Liver (tissue), 9 donors: ENCODE results near the gene ABCC3. TPM values are rescaled to one million over a fixed set of nuclear protein-coding genes. Genes with fewer than 3 reads are reported as not detected.

Source experiments
- DNase-seq: peaks from one replicate; pipeline ENCODE4 v3.0.0-alpha.2; 2017; ENCODE audit warnings: low spot score
- H3K27ac ChIP-seq, 2 donors: one replicate each; pipeline ENCODE4 v1.7.0; 2013; ENCODE audit warnings: inconsistent platforms in 2 of 2, low read length in 2 of 2, control low read depth in 1 of 2, low read depth in 1 of 2, mild to moderate bottlenecking in 1 of 2
- H3K27me3 ChIP-seq, 4 donors: one replicate each; pipeline versions ENCODE4 v1.6.1 to v1.7.0; 2013; ENCODE audit warnings: low read length in 3 of 4, inconsistent platforms in 1 of 4, mild to moderate bottlenecking in 1 of 4, moderate library complexity in 1 of 4; ENCODE audit not compliant: control insufficient read depth in 4 of 4, insufficient read depth in 4 of 4
- H3K36me3 ChIP-seq, 4 donors: one replicate each; pipeline versions ENCODE4 v1.6.1 to v1.7.0; 2013; ENCODE audit warnings: low read length in 3 of 4, mild to moderate bottlenecking in 3 of 4, low read depth in 1 of 4, moderate library complexity in 1 of 4; ENCODE audit not compliant: control insufficient read depth in 4 of 4, insufficient read depth in 3 of 4
- H3K4me1 ChIP-seq, 4 donors: one replicate each; pipeline versions ENCODE4 v1.6.1 to v1.7.0; 2013; ENCODE audit warnings: low read length in 3 of 4, mild to moderate bottlenecking in 3 of 4, moderate library complexity in 1 of 4; ENCODE audit not compliant: control insufficient read depth in 4 of 4, insufficient read depth in 4 of 4
- H3K4me3 ChIP-seq, 3 donors: one replicate each; pipeline versions ENCODE4 v1.6.1 to v1.7.0; 2013; ENCODE audit warnings: low read length in 3 of 3, control low read depth in 1 of 3, low read depth in 1 of 3, mild to moderate bottlenecking in 1 of 3
- H3K9ac ChIP-seq, 2 donors: one replicate each; pipeline ENCODE4 v1.7.0; 2013; ENCODE audit warnings: low read length in 2 of 2, mild to moderate bottlenecking in 2 of 2, moderate library complexity in 2 of 2, control low read depth in 1 of 2, low read depth in 1 of 2
- H3K9me3 ChIP-seq, 4 donors: one replicate each; pipeline versions ENCODE4 v1.6.1 to v1.7.0; 2013; ENCODE audit warnings: low read length in 3 of 4; ENCODE audit not compliant: control insufficient read depth in 4 of 4
- EGR1 ChIP-seq, 2 donors: IDR thresholded peaks; 2 replicates each; pipeline ENCODE4 v1.6.1; 2016 to 2018; ENCODE audit warnings: antibody characterized with exemption in 2 of 2, low read depth in 2 of 2
- FOXA1 ChIP-seq: IDR thresholded peaks from 2 replicates; pipeline ENCODE4 v1.6.1; 2016; ENCODE audit warnings: antibody characterized with exemption
- FOXA2 ChIP-seq: IDR thresholded peaks from 2 replicates; pipeline ENCODE4 v1.6.1; 2016; ENCODE audit warnings: antibody characterized with exemption
- GABPA ChIP-seq, 2 donors: IDR thresholded peaks in 1 of 2; conservative IDR thresholded peaks in 1 of 2; 2 replicates each; pipeline ENCODE4 v1.6.1; 2016; ENCODE audit warnings: antibody characterized with exemption in 2 of 2, mild to moderate bottlenecking in 1 of 2, moderate library complexity in 1 of 2
- HNF4A ChIP-seq, 2 donors: conservative IDR thresholded peaks; 2 replicates each; pipeline ENCODE4 v1.6.1; 2016; ENCODE audit warnings: antibody characterized with exemption in 2 of 2, mild to moderate bottlenecking in 2 of 2
- HNF4G ChIP-seq: IDR thresholded peaks from 2 replicates; pipeline ENCODE4 v1.6.1; 2016; ENCODE audit warnings: antibody characterized with exemption
- JUND ChIP-seq, 2 donors: IDR thresholded peaks; 2 replicates each; pipeline ENCODE4 v1.6.1; 2016; ENCODE audit warnings: antibody characterized with exemption in 2 of 2
- NR2F2 ChIP-seq: IDR thresholded peaks from 2 replicates; pipeline ENCODE4 v1.6.1; 2016; ENCODE audit warnings: antibody characterized with exemption
- RAD21 ChIP-seq, 2 donors: IDR thresholded peaks; 2 replicates each; pipeline ENCODE4 v1.6.1; 2016; ENCODE audit warnings: antibody characterized with exemption in 2 of 2, mild to moderate bottlenecking in 2 of 2
- RXRA ChIP-seq, 2 donors: IDR thresholded peaks; 2 replicates each; pipeline ENCODE4 v1.6.1; 2017 to 2018; ENCODE audit warnings: antibody characterized with exemption in 2 of 2, mild to moderate bottlenecking in 1 of 2
- SP1 ChIP-seq: IDR thresholded peaks from 2 replicates; pipeline ENCODE4 v1.6.1; 2018; ENCODE audit warnings: antibody characterized with exemption, mild to moderate bottlenecking
- TAF1 ChIP-seq: conservative IDR thresholded peaks from 2 replicates; pipeline ENCODE4 v1.6.1; 2016; ENCODE audit warnings: antibody characterized with exemption, mild to moderate bottlenecking
- YY1 ChIP-seq: IDR thresholded peaks from 2 replicates; pipeline ENCODE4 v1.6.1; 2016; ENCODE audit warnings: antibody characterized with exemption, mild to moderate bottlenecking
- WGBS: extraction: QIAGEN DNeasy Blood & Tissue Kit; methylation state at CpG from one replicate; pipeline ENCODE4 v1.1.7; 2013; 5-methylcytosine and 5-hydroxymethylcytosine counted together
- polyA plus RNA-seq, 2 donors: library from polyadenylated mRNA; stranded (reverse) in 1 of 2; unstranded in 1 of 2; fragments of 200-250 nt in 1 of 2; fragments of >200 nt in 1 of 2; fragmentation: Nextera tagmentation in 1 of 2; extraction: Ambion mirVana in 1 of 2; gene quantifications; one replicate each; pipeline versions ENCODE4 v1.2.1 to v1.2.3, GENCODE V29; 2013 to 2015
- total RNA-seq, 2 donors: library from RNA; depleted of rRNA; stranded (reverse); fragments of >200 nt; gene quantifications; one replicate each; pipeline ENCODE4 v1.2.3, GENCODE V29; 2014
- TF ChIP-seq, protein P1 (sequence below): IDR thresholded peaks from 2 replicates; pipeline ENCODE4 v1.6.1; 2016; ENCODE audit warnings: antibody characterized with exemption, mild to moderate bottlenecking
- TF ChIP-seq, protein P2 (sequence below): IDR thresholded peaks from 2 replicates; pipeline ENCODE4 v1.6.1; 2016; ENCODE audit warnings: antibody characterized with exemption
- TF ChIP-seq, protein P3 (sequence below): fragments of 150-350 bp; IDR thresholded peaks from 2 replicates; pipeline ENCODE4 v1.5.1; 2017; ENCODE audit warnings: improper control_type of control experiment, low read depth, low read length; ENCODE audit not compliant: missing input control
- TF ChIP-seq, protein P4 (sequence below): IDR thresholded peaks from 2 replicates; pipeline ENCODE4 v1.6.1; 2016; ENCODE audit warnings: antibody characterized with exemption
- donor health status: healthy.
- donor health status: healthy.
- donor health status: healthy.
- donor health status: healthy.
- donor health status: healthy.

ABCC3 gene
- total and polyA plus RNA-seq, 4 donors: 10.5 to 197 (median 80.5) TPM

DNA sequence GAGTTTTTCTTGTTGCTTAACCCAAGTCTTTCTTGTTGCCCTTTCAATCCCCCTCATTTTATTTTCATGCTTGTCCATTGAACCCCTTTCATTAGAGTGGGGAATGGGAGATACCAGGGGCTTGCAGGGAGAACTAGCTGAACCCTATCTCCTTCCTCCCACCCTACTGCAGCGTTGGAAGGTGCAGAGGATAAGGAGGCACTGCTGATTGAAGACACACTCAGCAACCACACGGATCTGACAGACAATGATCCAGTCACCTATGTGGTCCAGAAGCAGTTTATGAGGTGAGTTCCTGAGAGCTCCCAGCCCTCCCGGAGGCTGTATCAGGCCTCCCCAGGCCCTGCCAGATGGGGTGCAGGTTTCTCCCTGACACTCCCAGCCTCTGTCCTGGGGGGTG, 40.5 kb downstream of the ABCC3 start:
- peak overlapping the region; percentile 5 to 35 for H3K27ac ChIP-seq
- 89% methylated on average over 3 of the region's 3 CpGs for WGBS
- H3K9ac ChIP-seq: no peak overlapping the region
- H3K27me3 ChIP-seq: no peaks in the 10 kb centered on the region
- H3K4me1 ChIP-seq: peaks cover 15 to 55% (median 34%) of the 10 kb centered on the region in 4 donors
- H3K36me3 ChIP-seq: peaks cover 0 to 20% (median 9%) of the 10 kb centered on the region in 4 donors
- no peaks in the 10 kb centered on the region for H3K9me3 ChIP-seq
- no peak overlapping the region for H3K4me3 ChIP-seq
- DNase-seq: no peak
- no peak for TF ChIP-seq GABPA (IDR thresholded peaks at IDR 0.05 in 1 of 2, conservative IDR thresholded peaks at IDR 0.05 in 1 of 2)
- TF ChIP-seq FOXA2: no peak
- no peak for TF ChIP-seq EGR1 (IDR thresholded peaks at IDR 0.05; ENCODE audit: low read depth in 2 of 2)
- TF ChIP-seq, protein P1, sequence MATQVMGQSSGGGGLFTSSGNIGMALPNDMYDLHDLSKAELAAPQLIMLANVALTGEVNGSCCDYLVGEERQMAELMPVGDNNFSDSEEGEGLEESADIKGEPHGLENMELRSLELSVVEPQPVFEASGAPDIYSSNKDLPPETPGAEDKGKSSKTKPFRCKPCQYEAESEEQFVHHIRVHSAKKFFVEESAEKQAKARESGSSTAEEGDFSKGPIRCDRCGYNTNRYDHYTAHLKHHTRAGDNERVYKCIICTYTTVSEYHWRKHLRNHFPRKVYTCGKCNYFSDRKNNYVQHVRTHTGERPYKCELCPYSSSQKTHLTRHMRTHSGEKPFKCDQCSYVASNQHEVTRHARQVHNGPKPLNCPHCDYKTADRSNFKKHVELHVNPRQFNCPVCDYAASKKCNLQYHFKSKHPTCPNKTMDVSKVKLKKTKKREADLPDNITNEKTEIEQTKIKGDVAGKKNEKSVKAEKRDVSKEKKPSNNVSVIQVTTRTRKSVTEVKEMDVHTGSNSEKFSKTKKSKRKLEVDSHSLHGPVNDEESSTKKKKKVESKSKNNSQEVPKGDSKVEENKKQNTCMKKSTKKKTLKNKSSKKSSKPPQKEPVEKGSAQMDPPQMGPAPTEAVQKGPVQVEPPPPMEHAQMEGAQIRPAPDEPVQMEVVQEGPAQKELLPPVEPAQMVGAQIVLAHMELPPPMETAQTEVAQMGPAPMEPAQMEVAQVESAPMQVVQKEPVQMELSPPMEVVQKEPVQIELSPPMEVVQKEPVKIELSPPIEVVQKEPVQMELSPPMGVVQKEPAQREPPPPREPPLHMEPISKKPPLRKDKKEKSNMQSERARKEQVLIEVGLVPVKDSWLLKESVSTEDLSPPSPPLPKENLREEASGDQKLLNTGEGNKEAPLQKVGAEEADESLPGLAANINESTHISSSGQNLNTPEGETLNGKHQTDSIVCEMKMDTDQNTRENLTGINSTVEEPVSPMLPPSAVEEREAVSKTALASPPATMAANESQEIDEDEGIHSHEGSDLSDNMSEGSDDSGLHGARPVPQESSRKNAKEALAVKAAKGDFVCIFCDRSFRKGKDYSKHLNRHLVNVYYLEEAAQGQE: no peak
- no peak for TF ChIP-seq FOXA1
- no peak for TF ChIP-seq TAF1
- TF ChIP-seq, protein P2, sequence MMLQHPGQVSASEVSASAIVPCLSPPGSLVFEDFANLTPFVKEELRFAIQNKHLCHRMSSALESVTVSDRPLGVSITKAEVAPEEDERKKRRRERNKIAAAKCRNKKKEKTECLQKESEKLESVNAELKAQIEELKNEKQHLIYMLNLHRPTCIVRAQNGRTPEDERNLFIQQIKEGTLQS: no peak
- no peak for TF ChIP-seq SP1
- no peak for TF ChIP-seq NR2F2
- no peak for TF ChIP-seq HNF4G
- no peak for TF ChIP-seq RAD21 (IDR thresholded peaks at IDR 0.05)
- TF ChIP-seq HNF4A (conservative IDR thresholded peaks at IDR 0.05): no peak
- TF ChIP-seq RXRA (IDR thresholded peaks at IDR 0.05): no peak
- TF ChIP-seq JUND (IDR thresholded peaks at IDR 0.05): no peak
- no peak for TF ChIP-seq YY1

DNA sequence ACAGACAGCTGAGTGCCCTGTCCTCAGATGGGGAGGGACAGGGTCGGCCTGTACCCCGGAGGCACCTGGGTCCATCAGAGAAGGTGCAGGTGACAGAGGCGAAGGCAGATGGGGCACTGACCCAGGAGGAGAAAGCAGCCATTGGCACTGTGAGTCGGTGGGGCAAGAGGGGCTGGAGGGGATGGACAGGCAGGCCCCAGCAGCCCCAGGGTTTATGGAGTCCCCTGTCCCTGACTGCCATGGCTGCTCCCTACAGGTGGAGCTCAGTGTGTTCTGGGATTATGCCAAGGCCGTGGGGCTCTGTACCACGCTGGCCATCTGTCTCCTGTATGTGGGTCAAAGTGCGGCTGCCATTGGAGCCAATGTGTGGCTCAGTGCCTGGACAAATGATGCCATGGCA, 40.9 kb downstream of the ABCC3 start:
- TF ChIP-seq, protein P3, sequence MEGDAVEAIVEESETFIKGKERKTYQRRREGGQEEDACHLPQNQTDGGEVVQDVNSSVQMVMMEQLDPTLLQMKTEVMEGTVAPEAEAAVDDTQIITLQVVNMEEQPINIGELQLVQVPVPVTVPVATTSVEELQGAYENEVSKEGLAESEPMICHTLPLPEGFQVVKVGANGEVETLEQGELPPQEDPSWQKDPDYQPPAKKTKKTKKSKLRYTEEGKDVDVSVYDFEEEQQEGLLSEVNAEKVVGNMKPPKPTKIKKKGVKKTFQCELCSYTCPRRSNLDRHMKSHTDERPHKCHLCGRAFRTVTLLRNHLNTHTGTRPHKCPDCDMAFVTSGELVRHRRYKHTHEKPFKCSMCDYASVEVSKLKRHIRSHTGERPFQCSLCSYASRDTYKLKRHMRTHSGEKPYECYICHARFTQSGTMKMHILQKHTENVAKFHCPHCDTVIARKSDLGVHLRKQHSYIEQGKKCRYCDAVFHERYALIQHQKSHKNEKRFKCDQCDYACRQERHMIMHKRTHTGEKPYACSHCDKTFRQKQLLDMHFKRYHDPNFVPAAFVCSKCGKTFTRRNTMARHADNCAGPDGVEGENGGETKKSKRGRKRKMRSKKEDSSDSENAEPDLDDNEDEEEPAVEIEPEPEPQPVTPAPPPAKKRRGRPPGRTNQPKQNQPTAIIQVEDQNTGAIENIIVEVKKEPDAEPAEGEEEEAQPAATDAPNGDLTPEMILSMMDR: no peak
- TF ChIP-seq HNF4G (peak; percentile 42), GABPA (IDR thresholded peaks at IDR 0.05 in 1 of 2, conservative IDR thresholded peaks at IDR 0.05 in 1 of 2) (no peak), NR2F2 (no peak), SP1 (peak; percentile 87), EGR1 (IDR thresholded peaks at IDR 0.05; ENCODE audit: low read depth in 2 of 2) (no peak), JUND (IDR thresholded peaks at IDR 0.05) (peak in 1 of 2 donors; percentile 64), RXRA (IDR thresholded peaks at IDR 0.05) (peak; percentile 93 to 94), TAF1 (no peak), FOXA1 (no peak), YY1 (peak; percentile 97), RAD21 (IDR thresholded peaks at IDR 0.05) (peak; percentile 29 to 61), HNF4A (conservative IDR thresholded peaks at IDR 0.05) (peak; percentile 80 to 89), FOXA2 (no peak)
- TF ChIP-seq, protein P1: peak; percentile 30
- TF ChIP-seq, protein P2: no peak
- TF ChIP-seq, protein P4, sequence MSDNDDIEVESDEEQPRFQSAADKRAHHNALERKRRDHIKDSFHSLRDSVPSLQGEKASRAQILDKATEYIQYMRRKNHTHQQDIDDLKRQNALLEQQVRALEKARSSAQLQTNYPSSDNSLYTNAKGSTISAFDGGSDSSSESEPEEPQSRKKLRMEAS: peak; percentile 76
- no peak for DNase-seq
- Histone ChIP-seq H3K27ac (peak overlapping the region; percentile 5 to 43), H3K4me1 (peaks cover 17 to 55% (median 32%) of the 10 kb centered on the region in 4 donors), H3K4me3 (no peak overlapping the region), H3K27me3 (no peaks in the 10 kb centered on the region), H3K9me3 (no peaks in the 10 kb centered on the region), H3K36me3 (peaks cover 0 to 20% (median 9%) of the 10 kb centered on the region in 4 donors), H3K9ac (no peak overlapping the region)
- 53% methylated on average over 7 of the region's 7 CpGs for WGBS
